GM12878 (cell line): Measurements from ENCODE around the gene CNIH1. TPM values are rescaled to one million over a fixed set of nuclear protein-coding genes. Genes with fewer than 3 reads are reported as not detected.

Experiments
- ASH2L ChIP-seq: fragments of 300-600, 200-600 bp; sonication (generic); IDR thresholded peaks from 2 replicates; pipeline ENCODE4 v1.6.1; 2017; ENCODE audit warnings: low read depth, mild to moderate bottlenecking, borderline replicate concordance
- ATF7 ChIP-seq: fragments of 450-650 bp; IDR thresholded peaks from 2 replicates; pipeline ENCODE4 v1.6.1; 2016; ENCODE audit warnings: low read depth, mild to moderate bottlenecking
- CBX3 ChIP-seq: fragments of 200-600 bp; sonication (generic); IDR thresholded peaks from 2 replicates; pipeline ENCODE4 v1.6.1; 2016; ENCODE audit warnings: low read depth, borderline replicate concordance
- CREB1 ChIP-seq: IDR thresholded peaks from 2 replicates; pipeline ENCODE4 v1.6.1; 2012; ENCODE audit warnings: low read depth, mild to moderate bottlenecking, inconsistent platforms
- EED ChIP-seq: sonication (generic); IDR thresholded peaks from 2 replicates; pipeline ENCODE4 v1.6.1; 2016; ENCODE audit warnings: antibody characterized with exemption, low read depth
- EGR1 ChIP-seq, 2 experiments: IDR thresholded peaks; 1 replicate in 1 of 2; 2 replicates in 1 of 2; pipeline ENCODE4 v1.6.1; 2011 to 2012; ENCODE audit warnings: low read depth in 2 of 2, low read length in 2 of 2, borderline replicate concordance in 1 of 2, mild to moderate bottlenecking in 1 of 2, moderate library complexity in 1 of 2
- FOXK2 ChIP-seq: fragments of 450-650 bp; IDR thresholded peaks from 2 replicates; pipeline ENCODE4 v1.6.1; 2017; ENCODE audit warnings: mild to moderate bottlenecking, moderate library complexity
- HDGF ChIP-seq: fragments of 450-650 bp; IDR thresholded peaks from 2 replicates; pipeline ENCODE4 v1.6.1; 2016; ENCODE audit warnings: antibody characterized with exemption
- MYC ChIP-seq: IDR thresholded peaks from 2 replicates; pipeline ENCODE4 v1.6.1; 2011; ENCODE audit warnings: mild to moderate bottlenecking, low read length, moderate library complexity, inconsistent platforms; ENCODE audit not compliant: insufficient read depth, insufficient replicate concordance, insufficient read length, severe bottlenecking
- NFYB ChIP-seq: IDR thresholded peaks from 2 replicates; pipeline ENCODE4 v1.6.1; 2011; ENCODE audit warnings: low read depth, mild to moderate bottlenecking, low read length, improper control_type of control experiment, moderate library complexity; ENCODE audit not compliant: insufficient read depth
- PAX8 ChIP-seq: fragments of 450-650 bp; IDR thresholded peaks from 2 replicates; pipeline ENCODE4 v1.6.1; 2017; ENCODE audit warnings: mild to moderate bottlenecking, moderate library complexity
- SMAD1 ChIP-seq: fragments of 450-650 bp; IDR thresholded peaks from 2 replicates; pipeline ENCODE4 v1.6.1; 2018; ENCODE audit warnings: mild to moderate bottlenecking, low read depth; ENCODE audit not compliant: partially characterized antibody
- SMC3 ChIP-seq: IDR thresholded peaks from 2 replicates; pipeline ENCODE4 v1.6.1; 2011; ENCODE audit warnings: low read length, improper control_type of control experiment, borderline replicate concordance
- TBL1XR1 ChIP-seq: IDR thresholded peaks from 2 replicates; pipeline ENCODE4 v1.6.1; 2012; ENCODE audit warnings: low read depth, low read length, improper control_type of control experiment
- ZNF24 ChIP-seq: fragments of 450-650 bp; IDR thresholded peaks from 2 replicates; pipeline ENCODE4 v1.6.1; 2017; ENCODE audit warnings: antibody characterized with exemption, mild to moderate bottlenecking
- ZNF384 ChIP-seq: IDR thresholded peaks from 2 replicates; pipeline ENCODE4 v1.6.1; 2012; ENCODE audit warnings: low read depth, mild to moderate bottlenecking, low read length, improper control_type of control experiment, borderline replicate concordance
- polyA plus RNA-seq, 11 experiments: library from polyadenylated mRNA; depleted of rRNA in 4 of 11; unstranded in 6 of 11; stranded (reverse) in 5 of 11; fragments of >200 nt; fragmentation: Nextera tagmentation in 4 of 11; fragmentation: Illumina TruSeq in 1 of 11; extraction: Ambion mirVana in 4 of 11; extraction: Trizol in 1 of 11; gene quantifications; 1 replicate in 1 of 11; 2 replicates in 10 of 11; pipeline versions ENCODE4 v1.2.1 to v1.2.3, GENCODE V29; 2011 to 2016; ENCODE audit warnings: inconsistent platforms in 2 of 11, missing spikeins in 2 of 11, low read depth in 1 of 11
- total RNA-seq, 4 experiments: library from RNA; depleted of rRNA in 3 of 4; stranded (reverse); fragments of >200 nt in 3 of 4; fragmentation: Illumina TruSeq in 1 of 4; extraction: Trizol in 1 of 4; gene quantifications; 2 replicates each; pipeline versions ENCODE4 v1.2.1 to v1.2.3, GENCODE V29; 2013 to 2021
- TF ChIP-seq, protein P1 (sequence below): fragments of 450-650 bp; IDR thresholded peaks from 2 replicates; pipeline ENCODE4 v1.6.1; 2017; ENCODE audit warnings: borderline replicate concordance
- TF ChIP-seq, protein P2 (sequence below): fragments of 450-650 bp; IDR thresholded peaks from 2 replicates; pipeline ENCODE4 v1.6.1; 2018; ENCODE audit warnings: borderline replicate concordance, mild to moderate bottlenecking; ENCODE audit not compliant: partially characterized antibody
- TF ChIP-seq, protein P3 (sequence below): IDR thresholded peaks from 2 replicates; pipeline ENCODE4 v1.6.1; 2011; ENCODE audit warnings: mild to moderate bottlenecking, low read depth, low read length, moderate library complexity; ENCODE audit not compliant: insufficient replicate concordance
- TF ChIP-seq, protein P4 (sequence below): IDR thresholded peaks from 2 replicates; pipeline ENCODE4 v1.6.1; 2012; ENCODE audit warnings: low read depth, low read length, improper control_type of control experiment
- TF ChIP-seq, protein P5 (sequence below): IDR thresholded peaks from 2 replicates; pipeline ENCODE4 v1.6.1; 2012; ENCODE audit warnings: low read depth, low read length, improper control_type of control experiment

The CNIH1 gene
- total and polyA plus RNA-seq, 10 of the 15 experiments (the other 5 are each of a cell fraction or from before 2014, with no cell fraction given), result 48.9 to 274 (median 110) TPM

DNA sequence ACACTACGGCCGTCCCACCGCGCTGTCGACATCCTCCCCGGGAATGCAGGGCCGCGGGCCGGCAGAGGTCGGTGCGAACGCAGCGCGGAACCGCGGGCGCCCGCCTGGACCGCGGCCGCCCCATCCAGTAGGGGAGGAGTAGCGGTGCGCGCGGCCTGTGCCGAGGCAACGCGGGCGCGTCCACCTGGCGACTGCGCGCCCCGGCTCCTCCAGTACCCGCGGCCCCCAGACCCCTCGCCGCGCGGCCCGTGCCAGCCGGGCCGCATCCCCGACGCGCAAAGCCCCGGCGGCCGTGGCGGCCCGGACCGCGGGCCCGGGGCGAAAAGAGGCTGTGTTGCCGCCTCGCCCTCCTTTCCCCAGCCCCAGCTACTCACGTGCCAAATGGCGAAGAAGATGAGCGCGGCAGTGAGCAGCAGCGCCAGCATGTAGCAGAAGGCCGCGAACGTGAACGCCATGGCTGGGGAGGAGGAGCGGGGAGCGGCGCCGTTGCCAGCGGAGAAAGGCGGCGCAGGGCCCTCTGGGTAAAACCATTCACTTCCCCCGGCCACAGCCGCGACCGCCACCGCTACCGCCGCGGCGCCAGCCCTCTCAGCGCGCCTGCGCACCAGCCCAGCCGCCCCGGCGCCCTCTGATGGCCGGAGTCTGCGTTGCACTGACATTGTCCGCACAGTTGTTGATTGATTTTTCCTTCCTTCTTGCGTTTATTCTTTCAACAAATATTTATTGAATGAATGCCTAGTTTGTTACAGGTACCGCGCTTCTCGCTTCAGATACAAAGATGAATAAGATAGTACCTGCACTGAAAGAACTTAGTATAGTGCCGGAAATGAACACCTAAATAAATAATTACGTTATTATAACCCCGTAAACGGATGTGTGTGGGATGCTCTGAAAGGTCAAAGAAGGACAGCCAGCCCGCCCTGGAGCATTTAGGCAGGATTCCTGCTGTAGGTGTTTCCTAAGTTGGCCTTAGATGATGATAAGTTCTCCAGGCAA lies at the start of gene CNIH1 (continued):
- TF ChIP-seq, protein P1, sequence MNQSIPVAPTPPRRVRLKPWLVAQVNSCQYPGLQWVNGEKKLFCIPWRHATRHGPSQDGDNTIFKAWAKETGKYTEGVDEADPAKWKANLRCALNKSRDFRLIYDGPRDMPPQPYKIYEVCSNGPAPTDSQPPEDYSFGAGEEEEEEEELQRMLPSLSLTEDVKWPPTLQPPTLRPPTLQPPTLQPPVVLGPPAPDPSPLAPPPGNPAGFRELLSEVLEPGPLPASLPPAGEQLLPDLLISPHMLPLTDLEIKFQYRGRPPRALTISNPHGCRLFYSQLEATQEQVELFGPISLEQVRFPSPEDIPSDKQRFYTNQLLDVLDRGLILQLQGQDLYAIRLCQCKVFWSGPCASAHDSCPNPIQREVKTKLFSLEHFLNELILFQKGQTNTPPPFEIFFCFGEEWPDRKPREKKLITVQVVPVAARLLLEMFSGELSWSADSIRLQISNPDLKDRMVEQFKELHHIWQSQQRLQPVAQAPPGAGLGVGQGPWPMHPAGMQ, result no peak
- TF ChIP-seq ZNF384, result no peak
- TF ChIP-seq EGR1 (IDR thresholded peaks at IDR 0.05; ENCODE audit: borderline replicate concordance in 1 of 2, low read depth in 2 of 2, low read length in 2 of 2), result no peak
- TF ChIP-seq, protein P2, sequence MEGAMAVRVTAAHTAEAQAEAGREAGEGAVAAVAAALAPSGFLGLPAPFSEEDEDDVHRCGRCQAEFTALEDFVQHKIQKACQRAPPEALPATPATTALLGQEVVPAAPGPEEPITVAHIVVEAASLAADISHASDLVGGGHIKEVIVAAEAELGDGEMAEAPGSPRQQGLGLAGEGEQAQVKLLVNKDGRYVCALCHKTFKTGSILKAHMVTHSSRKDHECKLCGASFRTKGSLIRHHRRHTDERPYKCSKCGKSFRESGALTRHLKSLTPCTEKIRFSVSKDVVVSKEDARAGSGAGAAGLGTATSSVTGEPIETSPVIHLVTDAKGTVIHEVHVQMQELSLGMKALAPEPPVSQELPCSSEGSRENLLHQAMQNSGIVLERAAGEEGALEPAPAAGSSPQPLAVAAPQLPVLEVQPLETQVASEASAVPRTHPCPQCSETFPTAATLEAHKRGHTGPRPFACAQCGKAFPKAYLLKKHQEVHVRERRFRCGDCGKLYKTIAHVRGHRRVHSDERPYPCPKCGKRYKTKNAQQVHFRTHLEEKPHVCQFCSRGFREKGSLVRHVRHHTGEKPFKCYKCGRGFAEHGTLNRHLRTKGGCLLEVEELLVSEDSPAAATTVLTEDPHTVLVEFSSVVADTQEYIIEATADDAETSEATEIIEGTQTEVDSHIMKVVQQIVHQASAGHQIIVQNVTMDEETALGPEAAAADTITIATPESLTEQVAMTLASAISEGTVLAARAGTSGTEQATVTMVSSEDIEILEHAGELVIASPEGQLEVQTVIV, result no peak
- TF ChIP-seq, protein P3, sequence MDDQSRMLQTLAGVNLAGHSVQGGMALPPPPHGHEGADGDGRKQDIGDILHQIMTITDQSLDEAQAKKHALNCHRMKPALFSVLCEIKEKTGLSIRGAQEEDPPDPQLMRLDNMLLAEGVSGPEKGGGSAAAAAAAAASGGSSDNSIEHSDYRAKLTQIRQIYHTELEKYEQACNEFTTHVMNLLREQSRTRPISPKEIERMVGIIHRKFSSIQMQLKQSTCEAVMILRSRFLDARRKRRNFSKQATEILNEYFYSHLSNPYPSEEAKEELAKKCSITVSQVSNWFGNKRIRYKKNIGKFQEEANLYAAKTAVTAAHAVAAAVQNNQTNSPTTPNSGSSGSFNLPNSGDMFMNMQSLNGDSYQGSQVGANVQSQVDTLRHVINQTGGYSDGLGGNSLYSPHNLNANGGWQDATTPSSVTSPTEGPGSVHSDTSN, result peak; percentile 39
- no peak for TF ChIP-seq HDGF
- no peak for TF ChIP-seq FOXK2
- TF ChIP-seq SMC3, result peak; percentile 53; the same call in 1 of the 2 replicates
- no peak; the same call in 1 of the 2 replicates for TF ChIP-seq PAX8
- TF ChIP-seq ASH2L, result peak; percentile 41; the same call in 1 of the 2 replicates
- peak; percentile 60 for TF ChIP-seq MYC
- TF ChIP-seq ATF7, result peak; percentile 76
- TF ChIP-seq TBL1XR1, result peak; percentile 41; the same call in 1 of the 2 replicates
- no peak for TF ChIP-seq SMAD1
- peak; percentile 49; the same call in 1 of the 2 replicates for TF ChIP-seq CREB1
- no peak for TF ChIP-seq CBX3
- TF ChIP-seq ZNF24, result no peak
- TF ChIP-seq, protein P4, sequence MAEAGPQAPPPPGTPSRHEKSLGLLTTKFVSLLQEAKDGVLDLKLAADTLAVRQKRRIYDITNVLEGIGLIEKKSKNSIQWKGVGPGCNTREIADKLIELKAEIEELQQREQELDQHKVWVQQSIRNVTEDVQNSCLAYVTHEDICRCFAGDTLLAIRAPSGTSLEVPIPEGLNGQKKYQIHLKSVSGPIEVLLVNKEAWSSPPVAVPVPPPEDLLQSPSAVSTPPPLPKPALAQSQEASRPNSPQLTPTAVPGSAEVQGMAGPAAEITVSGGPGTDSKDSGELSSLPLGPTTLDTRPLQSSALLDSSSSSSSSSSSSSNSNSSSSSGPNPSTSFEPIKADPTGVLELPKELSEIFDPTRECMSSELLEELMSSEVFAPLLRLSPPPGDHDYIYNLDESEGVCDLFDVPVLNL, result no peak
- TF ChIP-seq NFYB, result peak; percentile 27; the same call in 1 of the 2 replicates
- TF ChIP-seq, protein P5, sequence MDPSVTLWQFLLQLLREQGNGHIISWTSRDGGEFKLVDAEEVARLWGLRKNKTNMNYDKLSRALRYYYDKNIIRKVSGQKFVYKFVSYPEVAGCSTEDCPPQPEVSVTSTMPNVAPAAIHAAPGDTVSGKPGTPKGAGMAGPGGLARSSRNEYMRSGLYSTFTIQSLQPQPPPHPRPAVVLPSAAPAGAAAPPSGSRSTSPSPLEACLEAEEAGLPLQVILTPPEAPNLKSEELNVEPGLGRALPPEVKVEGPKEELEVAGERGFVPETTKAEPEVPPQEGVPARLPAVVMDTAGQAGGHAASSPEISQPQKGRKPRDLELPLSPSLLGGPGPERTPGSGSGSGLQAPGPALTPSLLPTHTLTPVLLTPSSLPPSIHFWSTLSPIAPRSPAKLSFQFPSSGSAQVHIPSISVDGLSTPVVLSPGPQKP, result no peak
- TF ChIP-seq EED, result no peak
